B cell (primary cell): ENCODE data around the gene SRA1. TPM values are rescaled to one million over a fixed set of nuclear protein-coding genes. Genes with fewer than 3 reads are reported as not detected.

ENCODE experiments used
- ATAC-seq: fragments of 200-7000 bp; cut with Tn5 transposase; one replicate; pipeline ENCODE4 v1.10.0; 2021; ENCODE audit warnings: low read depth, mild to moderate bottlenecking, moderate number of reproducible peaks, moderate library complexity
- CTCF ChIA-PET: fragments of 350-600 bp; sonication (Branson Sonifier 250); formaldehyde crosslinking; loops from one replicate; lab custom pipeline; 2021; ENCODE audit warnings: antibody characterized with exemption, inconsistent platforms; lab: Charles Lee
- POLR2A ChIA-PET: fragments of 350-600 bp; sonication (Branson Sonifier 250); formaldehyde crosslinking; loops from one replicate; lab custom pipeline; 2021; ENCODE audit warnings: antibody characterized with exemption; lab: Charles Lee
- DNase-seq: peaks from one replicate; pipeline ENCODE4 v3.0.0; 2013
- H2AFZ ChIP-seq: 2 replicates; pipeline ENCODE4 v1.6.1; 2012; ENCODE audit warnings: mild to moderate bottlenecking, low read depth, low read length; ENCODE audit not compliant: insufficient read depth, poor library complexity, severe bottlenecking
- H3K27ac ChIP-seq, 2 donors: 1 replicate in 1 of 2; 2 replicates in 1 of 2; pipeline ENCODE4 v1.5.1; 2012 to 2013; ENCODE audit warnings: low read length in 2 of 2, mild to moderate bottlenecking in 2 of 2, moderate library complexity in 1 of 2
- H3K27me3 ChIP-seq, 4 experiments: fragments of 200-600 bp in 1 of 4; sonication (generic) in 1 of 4; replicated peaks in 1 of 4; 1 replicate in 2 of 4; 2 replicates in 2 of 4; pipeline versions ENCODE4 v1.6.1 to v1.7.0; 2013 to 2016; ENCODE audit warnings: low read length in 3 of 4, mild to moderate bottlenecking in 2 of 4, mixed read lengths in 1 of 4, moderate library complexity in 1 of 4; ENCODE audit not compliant: insufficient read depth in 4 of 4, control insufficient read depth in 3 of 4; ENCODE audit errors: control extremely low read depth in 1 of 4
- H3K36me3 ChIP-seq, 2 experiments: replicated peaks in 1 of 2; 1 replicate in 1 of 2; 2 replicates in 1 of 2; pipeline versions ENCODE4 v1.6.1 to v1.7.1; 2013; ENCODE audit warnings: low read length in 1 of 2; ENCODE audit not compliant: insufficient read depth in 2 of 2, control insufficient read depth in 1 of 2; ENCODE audit errors: control extremely low read depth in 1 of 2, extremely low read depth in 1 of 2
- H3K4me1 ChIP-seq, 2 donors: fragments of 200-600 bp in 1 of 2; sonication (generic) in 1 of 2; 1 replicate in 1 of 2; 2 replicates in 1 of 2; pipeline versions ENCODE4 v1.5.1 to v1.6.1; 2013 to 2017; ENCODE audit warnings: low read length in 2 of 2; ENCODE audit not compliant: control insufficient read depth in 2 of 2, insufficient read depth in 2 of 2
- H3K4me2 ChIP-seq: replicated peaks from 2 replicates; pipeline ENCODE3; 2012; ENCODE audit warnings: mild to moderate bottlenecking, low read depth, low read length; ENCODE audit not compliant: poor library complexity, severe bottlenecking
- H3K4me3 ChIP-seq, 5 experiments: fragments of 200-600 bp in 1 of 5; sonication (generic) in 1 of 5; 1 replicate in 3 of 5; 2 replicates in 2 of 5; pipeline versions ENCODE4 v1.5.1 to v1.7.0; 2011 to 2016; ENCODE audit warnings: low read length in 4 of 5, mild to moderate bottlenecking in 4 of 5, low read depth in 2 of 5, control low read depth in 1 of 5, moderate library complexity in 1 of 5; ENCODE audit not compliant: insufficient read depth in 1 of 5; ENCODE audit errors: control extremely low read depth in 1 of 5, extremely low read depth in 1 of 5
- H3K79me2 ChIP-seq: fragments of 200-600 bp; sonication (generic); one replicate; pipeline ENCODE4 v1.6.0; 2016; ENCODE audit warnings: low read length; ENCODE audit not compliant: control insufficient read depth, insufficient read depth
- H3K9ac ChIP-seq: fragments of 200-600 bp; sonication (generic); 2 replicates; pipeline ENCODE4 v1.6.1; 2017; ENCODE audit warnings: mild to moderate bottlenecking, low read length, moderate library complexity
- H3K9me3 ChIP-seq, 3 donors: one replicate each; pipeline versions ENCODE4 v1.6.1 to v1.7.1; 2013; ENCODE audit warnings: low read length in 2 of 3; ENCODE audit not compliant: control insufficient read depth in 2 of 3, insufficient read depth in 1 of 3; ENCODE audit errors: control extremely low read depth in 1 of 3
- H4K20me1 ChIP-seq: 2 replicates; pipeline ENCODE4 v1.6.0; 2012; ENCODE audit warnings: mild to moderate bottlenecking, low read length; ENCODE audit not compliant: insufficient read depth, control insufficient read depth, poor library complexity, severe bottlenecking
- H3K27ac Mint-ChIP-seq: one replicate; pipeline ENCODE4 v1.8.0; 2021; ENCODE audit warnings: mixed read lengths
- H3K27me3 Mint-ChIP-seq: one replicate; pipeline ENCODE4 v1.8.0; 2021; ENCODE audit warnings: mixed read lengths
- H3K4me1 Mint-ChIP-seq: one replicate; pipeline ENCODE4 v1.8.0; 2021; ENCODE audit warnings: mixed read lengths
- H3K4me3 Mint-ChIP-seq: one replicate; pipeline ENCODE4 v1.8.0; 2021; ENCODE audit warnings: mixed read lengths
- H3K9me3 Mint-ChIP-seq: one replicate; pipeline ENCODE4 v1.8.0; 2022; ENCODE audit warnings: mixed read lengths; ENCODE audit not compliant: insufficient read depth
- EZH2 ChIP-seq: IDR thresholded peaks from 2 replicates; pipeline ENCODE4 v1.6.1; 2012; ENCODE audit warnings: borderline replicate concordance, low read depth, mild to moderate bottlenecking, moderate library complexity, low read length; ENCODE audit not compliant: insufficient read depth, poor library complexity, severe bottlenecking
- WGBS: methylation state at CpG from one replicate; pipeline ENCODE4 v1.1.5; 2013; ENCODE audit warnings: missing lambda C conversion rate; ENCODE audit not compliant: insufficient coverage; 5-methylcytosine and 5-hydroxymethylcytosine counted together
- intact Hi-C: fragments of 100-400 bp; cut with micrococcal nuclease; formaldehyde crosslinking; loops from one replicate; pipeline ENCODE4 v1.10.0; 2022
- polyA plus RNA-seq: library from polyadenylated mRNA; depleted of rRNA; stranded (reverse); fragments of >200 nt; gene quantifications from 2 replicates; pipeline ENCODE4 v1.2.3, GENCODE V29; 2012
- total RNA-seq, 2 donors: library from RNA; stranded (reverse); fragments of 120-200 nt in 1 of 2; gene quantifications; 1 replicate in 1 of 2; 2 replicates in 1 of 2; pipeline versions ENCODE4 v1.2.3 to v1.2.4, GENCODE V29; 2013 to 2022
- TF ChIP-seq, protein P1 (sequence below): fragments of 200-600 bp; IDR thresholded peaks from one replicate; pipeline ENCODE4 v1.8.0; 2022; ENCODE audit warnings: antibody characterized with exemption, mild to moderate bottlenecking

Gene SRA1
- total and polyA plus RNA-seq, 2 donors (not counting 1 experiment from before 2014, with no cell fraction given) = 23.2 to 25.6 TPM

DNA sequence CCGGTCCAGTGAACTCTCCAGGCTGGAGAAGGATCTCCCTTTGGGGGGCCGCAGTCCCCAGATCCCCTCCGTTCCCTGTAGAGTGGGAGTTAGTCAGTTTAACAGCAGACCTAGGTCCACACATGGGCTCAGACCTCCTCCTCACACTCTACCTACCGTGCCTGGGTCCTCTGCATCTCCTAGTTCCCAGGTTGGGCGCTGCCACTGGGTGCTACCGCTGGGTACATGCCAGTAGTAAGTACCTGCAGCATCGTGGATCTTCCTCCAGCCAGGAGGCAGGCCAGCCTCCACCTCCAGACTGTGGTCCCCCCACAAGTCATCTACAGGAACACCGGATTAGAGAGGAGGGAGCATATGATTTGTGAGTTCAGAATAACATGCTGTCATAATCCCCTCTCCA, 6.3 kb upstream of the SRA1 start:
- peaks cover 40% of the 10 kb centered on the region for H3K4me1 Mint-ChIP-seq
- Histone ChIP-seq H3K79me2 (peaks cover 21% of the 10 kb centered on the region), H4K20me1 (no peaks in the 10 kb centered on the region), H3K4me2 (peak overlapping the region; percentile 94), H3K9me3 (no peaks in the 10 kb centered on the region), H3K4me1 (peaks cover 17 to 28% of the 10 kb centered on the region in 2 donors), H3K9ac (peak overlapping the region; percentile 93), H3K36me3 (peaks cover 0 to 24% of the 10 kb centered on the region in 2 experiments), H3K4me3 (peak overlapping the region; percentile 59 to 95 (median 82)), H3K27ac (peak overlapping the region; percentile 91 to 92), H2AFZ (peak overlapping the region; percentile 95), H3K27me3 (no peaks in the 10 kb centered on the region)
- ChIA-PET CTCF (interaction anchor here (4.6 kb wide), 1 partner anchor 16 kb away, joined by 18 read pairs; the partner anchor contains the start of gene EIF4EBP3), POLR2A (interaction anchor here (0.6 to 3.7 kb wide), 2 partner anchors 15 to 23 kb away, joined by 5 to 15 read pairs; partner anchors contain the start of gene EIF4EBP3)
- H3K27ac Mint-ChIP-seq = peak overlapping the region; percentile 97
- ATAC-seq (no peak), DNase-seq (no peak)
- intact Hi-C loops = loop anchor here (10.0 kb wide), 2 partner anchors 259 to 761 kb away; partner anchors contain the start of genes PFDN1 and TAF7
- H3K4me3 Mint-ChIP-seq = peak overlapping the region; percentile 90
- 96% methylated on average over 5 of the region's 8 CpGs for WGBS
- no peaks in the 10 kb centered on the region for H3K27me3 Mint-ChIP-seq
- TF ChIP-seq, protein P1, sequence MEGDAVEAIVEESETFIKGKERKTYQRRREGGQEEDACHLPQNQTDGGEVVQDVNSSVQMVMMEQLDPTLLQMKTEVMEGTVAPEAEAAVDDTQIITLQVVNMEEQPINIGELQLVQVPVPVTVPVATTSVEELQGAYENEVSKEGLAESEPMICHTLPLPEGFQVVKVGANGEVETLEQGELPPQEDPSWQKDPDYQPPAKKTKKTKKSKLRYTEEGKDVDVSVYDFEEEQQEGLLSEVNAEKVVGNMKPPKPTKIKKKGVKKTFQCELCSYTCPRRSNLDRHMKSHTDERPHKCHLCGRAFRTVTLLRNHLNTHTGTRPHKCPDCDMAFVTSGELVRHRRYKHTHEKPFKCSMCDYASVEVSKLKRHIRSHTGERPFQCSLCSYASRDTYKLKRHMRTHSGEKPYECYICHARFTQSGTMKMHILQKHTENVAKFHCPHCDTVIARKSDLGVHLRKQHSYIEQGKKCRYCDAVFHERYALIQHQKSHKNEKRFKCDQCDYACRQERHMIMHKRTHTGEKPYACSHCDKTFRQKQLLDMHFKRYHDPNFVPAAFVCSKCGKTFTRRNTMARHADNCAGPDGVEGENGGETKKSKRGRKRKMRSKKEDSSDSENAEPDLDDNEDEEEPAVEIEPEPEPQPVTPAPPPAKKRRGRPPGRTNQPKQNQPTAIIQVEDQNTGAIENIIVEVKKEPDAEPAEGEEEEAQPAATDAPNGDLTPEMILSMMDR = no peak
- no peak for TF ChIP-seq EZH2
- no peaks in the 10 kb centered on the region for H3K9me3 Mint-ChIP-seq

DNA sequence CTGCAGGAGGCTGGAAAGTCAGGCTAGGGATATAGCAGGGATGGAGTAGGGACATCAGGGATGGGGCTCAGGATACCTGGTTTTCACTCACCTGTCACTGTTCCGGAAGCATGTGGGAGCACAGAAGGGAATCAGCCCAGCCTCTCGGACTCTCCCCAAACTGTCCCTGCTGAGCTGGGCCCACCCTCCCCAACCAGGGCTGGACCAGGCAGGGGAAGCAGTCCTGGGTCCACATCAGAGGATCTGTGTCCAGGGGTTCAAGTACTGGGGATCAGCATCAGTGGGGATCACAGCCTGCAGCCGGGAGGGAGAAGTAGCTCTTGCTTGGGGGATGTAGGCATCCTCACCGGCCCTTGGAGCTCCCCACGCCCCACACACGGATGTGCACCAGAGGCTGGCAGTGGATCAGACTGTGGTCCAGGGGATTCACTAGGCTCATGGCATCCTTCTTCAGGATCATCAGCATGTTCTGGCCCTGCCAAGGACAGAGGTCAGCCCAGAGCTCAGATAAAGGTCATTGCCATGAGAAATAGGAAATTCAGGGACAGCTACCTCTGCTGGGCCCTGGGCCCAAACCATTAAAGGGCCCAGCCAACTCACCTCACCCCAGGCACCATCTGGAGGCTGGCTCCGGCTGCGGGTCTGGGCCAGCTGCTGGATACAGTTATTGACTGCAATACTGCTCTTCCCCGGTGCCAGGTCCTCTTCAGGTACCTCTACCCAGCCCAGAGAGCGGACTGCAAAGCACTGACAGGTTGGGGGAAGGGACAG, 4.7 kb upstream of the SRA1 start:
- ChIA-PET POLR2A (no interaction called here), CTCF (no interaction called here)
- Mint-ChIP-seq H3K27ac (no peak overlapping the region), H3K27me3 (no peaks in the 10 kb centered on the region), H3K9me3 (no peaks in the 10 kb centered on the region), H3K4me1 (peaks cover 45% of the 10 kb centered on the region), H3K4me3 (peak overlapping the region; percentile 90)
- Histone ChIP-seq H3K36me3 (peaks cover 0 to 14% of the 10 kb centered on the region in 2 experiments), H4K20me1 (no peaks in the 10 kb centered on the region), H3K4me1 (peaks cover 21 to 31% of the 10 kb centered on the region in 2 donors), H3K4me3 (no peak overlapping the region), H3K9ac (no peak overlapping the region), H3K27me3 (no peaks in the 10 kb centered on the region), H3K9me3 (no peaks in the 10 kb centered on the region), H3K4me2 (no peak overlapping the region), H2AFZ (no peak overlapping the region), H3K79me2 (peaks cover 22% of the 10 kb centered on the region), H3K27ac (no peak overlapping the region)
- TF ChIP-seq, protein P1 = no peak
- no peak for TF ChIP-seq EZH2
- intact Hi-C loops = loop anchor here (10.0 kb wide), 2 partner anchors 257 to 763 kb away; partner anchors contain the start of genes PFDN1 and TAF7
- DNase-seq (no peak), ATAC-seq (no peak)
- WGBS = 100% methylated on average over 6 of the region's 10 CpGs
